Stimulated activated CD8-positive, alpha-beta memory T cell treated with anti-CD3 and anti-CD28 coated beads, Interleukin-7, amount 100 ng/mL, for 48 hours (primary cell): ENCODE data around the gene HERPUD2.
"Not testable (repeated sequence)": the region's sequence is repeated elsewhere in the genome, so short reads cannot be mapped to it uniquely, and the experiment has no call there.

Experiments
- DNase-seq, 2 donors: peaks; one replicate each; pipeline ENCODE4 v3.0.0-alpha.2; 2020; ENCODE audit warnings: low read depth in 1 of 2; ENCODE audit errors: extremely low read depth in 1 of 2

Gene HERPUD2

DNA sequence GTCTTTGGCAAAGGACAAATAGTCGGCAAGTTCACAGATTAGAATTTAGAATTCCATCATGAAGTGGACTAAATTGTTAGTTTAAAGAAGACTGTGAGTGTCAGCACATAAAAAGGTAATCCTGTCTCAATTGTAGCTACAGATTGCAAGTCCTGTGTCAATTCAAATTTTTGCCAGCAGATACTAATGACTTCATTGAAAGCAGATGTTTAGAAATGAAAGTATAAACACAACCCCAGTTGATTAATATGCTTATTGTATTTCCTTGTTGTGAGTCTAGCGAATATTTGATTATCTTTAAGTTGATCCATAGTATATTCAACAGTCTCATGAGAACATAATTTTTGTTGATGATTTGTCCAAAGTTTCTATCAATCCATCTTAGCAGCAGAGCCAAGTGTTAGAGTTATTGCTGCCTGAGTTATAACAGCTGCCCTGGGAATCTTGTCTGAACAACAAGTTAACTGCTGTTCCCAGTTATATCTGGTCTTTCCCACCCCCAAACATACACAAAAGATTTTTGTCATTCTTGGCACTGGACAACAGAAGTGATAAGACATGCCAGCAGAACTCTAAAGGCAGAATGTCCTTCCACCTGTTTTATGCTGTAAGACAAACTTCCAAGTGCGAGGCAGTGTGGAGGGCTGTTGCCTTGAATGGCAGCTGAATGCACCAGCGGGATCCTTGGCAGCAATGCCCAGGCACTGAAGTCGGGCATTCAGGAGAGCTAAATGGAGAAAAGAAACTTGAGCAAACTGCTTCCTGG is 21.3 kb upstream of the HERPUD2 start:
- no peak for DNase-seq

GRCh38 chr7:35714862-35715261 is 19.9 kb upstream of the HERPUD2 start:
- no peak for DNase-seq

- DNase-seq: no peak
These were observed 19.5 kb upstream of the HERPUD2 start for GRCh38 chr7:35714407-35714806.

DNA sequence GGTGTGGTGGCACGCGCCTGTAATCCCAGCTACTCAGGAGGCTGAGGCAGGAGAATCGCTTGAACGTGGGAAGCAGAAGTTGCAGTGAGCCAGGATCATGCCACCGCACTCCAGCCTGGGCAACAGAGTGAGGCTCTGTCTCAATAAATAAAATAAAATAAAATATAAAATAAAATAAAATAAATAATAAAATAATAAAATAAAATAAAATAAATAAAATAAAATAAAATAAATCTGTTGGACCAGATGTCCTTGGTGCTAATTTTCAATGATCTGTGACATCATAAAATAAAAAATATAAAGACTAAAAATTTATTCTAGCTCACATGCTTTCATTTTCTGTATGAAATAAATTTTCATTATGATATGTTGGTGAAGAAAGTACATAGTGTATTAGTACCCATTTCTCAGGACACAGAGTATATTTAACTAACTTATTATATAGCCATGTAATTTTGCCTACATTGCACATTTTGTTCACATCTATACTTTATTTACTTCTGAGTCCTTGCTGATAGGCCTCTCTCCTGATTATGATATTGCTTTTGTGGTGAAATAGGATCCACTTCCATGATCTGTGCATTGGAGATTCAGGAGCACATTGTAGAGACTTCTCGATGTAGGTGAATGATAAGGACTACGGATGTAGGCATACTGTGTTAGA is 17.8 kb upstream of the HERPUD2 start:
- no peak for DNase-seq

DNA sequence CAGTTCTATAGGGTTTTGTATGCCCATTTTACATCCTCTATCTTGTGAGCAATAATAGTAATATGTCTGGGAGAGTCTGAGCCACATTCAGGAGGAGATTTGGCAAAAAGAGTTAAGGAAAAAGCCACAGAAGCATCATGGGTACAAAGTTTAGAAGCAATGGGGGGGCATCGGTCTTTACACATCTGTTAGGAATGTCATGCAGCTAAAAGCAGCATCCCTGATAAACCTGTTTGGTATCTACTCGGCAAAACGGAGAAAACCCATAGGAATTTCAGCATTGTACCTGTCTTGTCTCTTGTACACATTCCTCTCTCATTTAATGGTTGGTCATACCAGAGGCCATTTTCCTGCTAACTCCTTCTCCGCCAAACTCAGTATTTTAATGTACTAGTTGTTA is 12.5 kb upstream of the HERPUD2 start:
- DNase-seq: no peak

GRCh38 chr7:35705932-35706461 is 11.1 kb upstream of the HERPUD2 start:
- no peak for DNase-seq

DNA sequence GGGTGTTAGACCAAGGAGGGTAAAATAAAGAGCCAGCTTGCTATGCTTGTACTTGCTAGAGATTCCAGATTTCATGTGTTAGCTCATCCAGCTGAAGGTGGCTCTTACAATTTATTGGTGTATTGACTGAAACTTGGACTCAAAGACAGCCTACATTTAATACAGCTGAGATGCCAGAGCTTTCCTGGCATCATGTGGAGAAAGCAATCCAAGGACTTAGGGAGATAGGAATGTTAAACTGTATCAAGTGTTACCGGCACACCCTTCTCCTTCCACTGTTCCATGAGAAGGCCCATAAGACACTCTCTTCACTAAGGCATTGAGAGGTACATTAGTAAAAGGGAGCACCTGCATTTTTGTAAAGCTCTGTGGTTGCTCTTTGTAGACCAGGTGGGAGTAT is 9.3 kb upstream of the HERPUD2 start:
- DNase-seq: no peak

- no peak for DNase-seq
These were observed 7.6 kb upstream of the HERPUD2 start for GRCh38 chr7:35702541-35702940.

- no peak for DNase-seq
These were observed 6.5 kb upstream of the HERPUD2 start for GRCh38 chr7:35701287-35701900.

DNA sequence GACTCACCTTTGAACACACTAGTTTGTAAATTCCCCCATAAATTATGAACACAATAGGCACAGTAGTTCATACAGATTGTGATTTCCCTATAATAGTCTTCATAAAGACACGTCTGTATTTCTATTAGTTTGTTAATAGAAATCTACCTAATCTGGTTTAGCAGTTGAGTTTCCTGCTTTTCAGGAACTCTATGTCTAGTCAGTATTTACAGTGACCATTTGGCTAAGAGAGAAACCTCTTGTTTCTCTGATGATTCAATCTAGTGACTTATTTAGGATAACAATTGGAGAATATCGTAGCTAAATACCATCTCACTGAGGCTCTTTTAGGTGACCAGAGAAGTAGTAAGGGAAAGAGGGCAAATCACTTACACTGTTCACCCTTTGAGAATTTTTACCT is 5.9 kb upstream of the HERPUD2 start:
- DNase-seq: no peak

GRCh38 chr7:35700333-35700732 is 5.4 kb upstream of the HERPUD2 start:
- no peak for DNase-seq

- DNase-seq: no peak
These were observed 4.9 kb upstream of the HERPUD2 start for GRCh38 chr7:35699796-35700305.

DNA sequence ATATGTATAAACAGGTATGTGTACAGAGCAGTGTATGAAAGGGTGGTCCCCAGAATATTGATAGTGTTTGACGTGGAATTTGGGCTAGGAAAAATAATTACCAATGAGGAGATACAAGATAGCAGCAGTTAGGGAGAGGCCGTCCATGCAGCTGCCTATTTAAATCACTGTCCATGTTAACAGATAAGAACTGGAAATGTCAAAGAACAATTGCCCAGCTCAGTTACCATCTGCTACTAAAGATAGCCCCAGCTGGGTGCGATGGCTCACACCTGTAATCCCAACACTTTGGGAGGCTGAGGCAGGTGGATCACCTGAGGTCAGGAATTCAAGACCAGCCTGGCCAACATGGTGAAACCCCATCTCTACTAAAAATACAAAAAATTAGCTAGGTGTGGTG is 3.4 kb upstream of the HERPUD2 start:
- not testable (repeated sequence) for DNase-seq

DNA sequence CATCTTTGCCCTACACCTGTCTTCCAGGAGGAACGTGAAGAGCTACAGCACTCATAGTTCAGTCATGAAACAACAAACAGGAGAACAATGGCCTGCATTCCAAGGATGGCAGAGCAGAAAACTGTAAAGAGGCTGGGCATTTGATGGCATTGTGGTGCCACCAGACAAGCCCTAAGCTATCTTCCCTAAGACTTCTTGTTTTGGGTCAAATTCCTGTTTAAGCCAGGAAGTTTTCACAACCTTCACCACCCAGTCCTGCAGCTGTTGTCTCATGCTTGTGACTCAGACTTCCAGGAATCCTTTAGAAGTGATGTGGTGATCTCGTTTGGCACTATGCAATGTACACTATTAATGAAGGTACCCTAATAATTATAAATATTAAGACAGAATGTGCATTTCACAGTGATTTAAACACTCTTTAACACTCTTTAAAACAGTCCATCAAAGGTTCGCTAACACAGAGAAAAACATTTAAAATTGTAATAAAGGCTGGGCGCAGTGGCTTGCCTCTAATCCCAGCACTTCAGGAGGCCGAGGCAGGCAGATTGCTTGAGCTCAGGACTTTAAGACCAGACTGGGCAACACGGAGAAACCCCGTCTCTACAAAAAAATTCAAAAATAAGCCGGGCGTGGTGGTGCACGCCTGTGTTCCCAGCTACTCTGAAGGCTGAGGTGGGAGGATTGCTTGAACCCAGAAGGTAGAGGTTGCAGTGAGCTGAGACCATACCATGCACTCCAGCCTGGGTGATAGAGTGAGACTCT is 2.7 kb upstream of the HERPUD2 start:
- DNase-seq: no peak

DNA sequence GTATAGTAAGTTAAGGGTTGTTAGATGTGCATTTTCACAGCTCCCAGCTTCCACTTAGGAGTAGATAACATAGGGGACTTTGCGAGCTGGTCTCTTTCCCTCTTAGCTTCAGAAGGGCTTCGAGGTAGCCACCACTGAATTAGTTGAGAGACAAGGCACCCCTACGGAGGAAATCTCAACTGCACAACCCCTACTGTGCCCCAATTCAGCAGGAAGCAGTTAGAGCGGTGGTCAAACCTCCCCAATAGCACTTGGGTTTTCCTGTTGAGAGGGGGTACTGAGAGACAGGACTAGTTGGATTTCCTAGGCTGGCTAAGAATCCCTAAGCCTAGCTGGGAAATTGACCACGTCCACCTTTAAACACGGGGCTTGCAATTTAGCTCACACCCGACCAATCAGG is 1.1 kb upstream of the HERPUD2 start:
- DNase-seq: no peak

DNA sequence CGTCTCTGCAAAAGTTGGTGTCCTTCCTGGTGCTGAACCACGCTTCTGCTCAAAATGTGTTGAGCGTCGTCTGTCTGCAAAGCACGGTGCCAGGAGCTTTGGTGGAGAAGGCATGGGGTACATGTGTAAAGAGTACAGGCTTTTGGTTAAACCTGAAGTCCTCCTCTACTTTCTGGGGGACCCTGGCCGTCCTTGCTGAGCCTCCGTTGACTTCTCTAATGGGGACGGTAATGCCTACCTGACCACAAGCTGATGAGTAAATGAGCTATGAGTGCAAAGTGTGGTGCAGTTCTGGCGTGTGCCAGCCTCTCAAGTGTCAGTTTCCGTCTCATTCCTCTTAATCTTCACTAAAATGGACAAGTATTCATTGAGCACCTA is 527 bp upstream of the HERPUD2 start:
- no peak for DNase-seq

GRCh38 chr7:35694161-35694783 is 663 bp downstream of the HERPUD2 start:
- no peak for DNase-seq

DNA sequence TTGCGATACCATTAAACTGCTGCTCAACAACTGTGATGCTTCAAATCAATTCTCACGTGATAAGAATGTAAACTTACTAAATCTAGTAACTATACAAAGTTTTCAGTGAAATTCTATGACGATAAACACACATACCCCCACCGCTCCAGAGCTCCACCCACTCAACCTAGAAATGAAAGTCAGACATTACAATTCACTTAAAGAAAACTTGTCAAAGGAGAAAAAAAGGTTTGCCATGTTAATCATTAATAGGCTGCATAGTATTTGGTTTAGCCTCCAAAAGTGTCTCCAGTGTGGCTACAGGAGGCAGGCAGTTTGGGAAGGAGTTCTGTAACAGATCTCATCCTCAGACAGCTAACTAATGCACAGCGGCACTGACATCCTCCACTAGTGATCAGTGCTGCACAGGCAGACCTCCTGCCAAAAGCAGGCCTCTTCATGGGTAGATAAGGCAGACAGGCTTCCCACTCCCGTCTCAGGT is 3.1 kb downstream of the HERPUD2 start:
- DNase-seq: no peak

GRCh38 chr7:35691366-35691765 is 3.6 kb downstream of the HERPUD2 start:
- DNase-seq: no peak

- not testable (repeated sequence) for DNase-seq
These were observed 4.3 kb downstream of the HERPUD2 start for GRCh38 chr7:35690614-35691013.
